Mesodermal cell (in vitro differentiated cells): Measurements from ENCODE around the gene ST7.

Experiments
- H3K27ac ChIP-seq: 2 replicates; pipeline ENCODE4 v1.7.0; 2013; ENCODE audit warnings: mild to moderate bottlenecking, low read depth, low read length, moderate library complexity; ENCODE audit not compliant: severe bottlenecking
- H3K36me3 ChIP-seq: 2 replicates; pipeline ENCODE4 v1.7.1; 2013; ENCODE audit warnings: mild to moderate bottlenecking, low read length, moderate library complexity; ENCODE audit not compliant: control insufficient read depth, insufficient read depth
- H3K4me1 ChIP-seq: one replicate; pipeline ENCODE4 v1.7.1; 2013; ENCODE audit warnings: mild to moderate bottlenecking, low read length; ENCODE audit not compliant: insufficient read depth, control insufficient read depth, poor library complexity, severe bottlenecking
- H3K4me3 ChIP-seq: 2 replicates; pipeline ENCODE4 v1.7.0; 2013; ENCODE audit warnings: low read length, control low read depth, mild to moderate bottlenecking; ENCODE audit not compliant: insufficient read depth, poor library complexity, severe bottlenecking; ENCODE audit errors: extremely low read depth
- H3K9me3 ChIP-seq: 2 replicates; pipeline ENCODE4 v1.7.1; 2013; ENCODE audit warnings: mild to moderate bottlenecking, low read length, moderate library complexity; ENCODE audit not compliant: control insufficient read depth
- WGBS, 2 experiments: methylation state at CpG; one replicate each; pipeline ENCODE4 v1.1.5; 2013; ENCODE audit warnings: missing lambda C conversion rate in 2 of 2; ENCODE audit not compliant: insufficient coverage in 2 of 2; 5-methylcytosine and 5-hydroxymethylcytosine counted together

The ST7 gene

GRCh38 chr7:117203205-117203604, 249.9 kb downstream of the ST7 start:
- no CpG with 5 or more reads among the region's 1 CpG for WGBS, 2 experiments
- Histone ChIP-seq H3K36me3 (no peaks in the 10 kb centered on the region), H3K27ac (no peak overlapping the region), H3K4me3 (no peak overlapping the region), H3K4me1 (no peaks in the 10 kb centered on the region), H3K9me3 (no peaks in the 10 kb centered on the region)

- 86 to 100% methylated on average over 1 to 2 of the region's 2 CpGs for WGBS, 2 experiments
- Histone ChIP-seq H3K4me1 (no peaks in the 10 kb centered on the region), H3K27ac (no peak overlapping the region), H3K9me3 (no peaks in the 10 kb centered on the region), H3K4me3 (no peak overlapping the region), H3K36me3 (no peaks in the 10 kb centered on the region)
These were observed 252.6 kb downstream of the ST7 start for GRCh38 chr7:117205873-117206272.

GRCh38 chr7:117208257-117208656, 255.0 kb downstream of the ST7 start:
- WGBS, 2 experiments: 90 to 92% methylated on average over 4 of the region's 4 CpGs
- Histone ChIP-seq H3K27ac (no peak overlapping the region), H3K9me3 (no peaks in the 10 kb centered on the region), H3K36me3 (no peaks in the 10 kb centered on the region), H3K4me3 (no peak overlapping the region), H3K4me1 (no peaks in the 10 kb centered on the region)

- WGBS, 2 experiments: 94 to 97% methylated on average over 3 to 4 of the region's 4 CpGs
- H3K4me1 ChIP-seq: no peaks in the 10 kb centered on the region
These were observed 257.1 kb downstream of the ST7 start for GRCh38 chr7:117210397-117210796.

GRCh38 chr7:117210908-117211307, 257.6 kb downstream of the ST7 start:
- H3K4me3 ChIP-seq: no peak overlapping the region
- no CpG with 5 or more reads among the region's 3 CpGs for WGBS, 2 experiments
- no peak overlapping the region for H3K27ac ChIP-seq
- no peaks in the 10 kb centered on the region for H3K9me3 ChIP-seq
- H3K4me1 ChIP-seq: no peaks in the 10 kb centered on the region
- no peaks in the 10 kb centered on the region for H3K36me3 ChIP-seq

More at GRCh38 chr7:117210397-117210796, 257.1 kb downstream of the ST7 start:
- Histone ChIP-seq H3K4me3 (no peak overlapping the region), H3K27ac (no peak overlapping the region), H3K9me3 (no peaks in the 10 kb centered on the region), H3K36me3 (no peaks in the 10 kb centered on the region)

- H3K27ac ChIP-seq: no peak overlapping the region
- no peaks in the 10 kb centered on the region for H3K9me3 ChIP-seq
- H3K36me3 ChIP-seq: no peaks in the 10 kb centered on the region
- H3K4me3 ChIP-seq: no peak overlapping the region
- no peaks in the 10 kb centered on the region for H3K4me1 ChIP-seq
These were observed 258.3 kb downstream of the ST7 start for GRCh38 chr7:117211614-117212013.

GRCh38 chr7:117212969-117213877, 259.9 kb downstream of the ST7 start:
- no peaks in the 10 kb centered on the region for H3K36me3 ChIP-seq
- H3K4me3 ChIP-seq: no peak overlapping the region
- WGBS, 2 experiments: 33 to 58% methylated on average over 1 to 2 of the region's 5 CpGs
- no peaks in the 10 kb centered on the region for H3K4me1 ChIP-seq
- H3K9me3 ChIP-seq: no peaks in the 10 kb centered on the region
- H3K27ac ChIP-seq: no peak overlapping the region

- no peaks in the 10 kb centered on the region for H3K4me1 ChIP-seq
- no peak overlapping the region for H3K27ac ChIP-seq
- H3K9me3 ChIP-seq: no peaks in the 10 kb centered on the region
- no peaks in the 10 kb centered on the region for H3K36me3 ChIP-seq
- H3K4me3 ChIP-seq: no peak overlapping the region
- 100% methylated on average over 1 of the region's 1 CpG; no CpG with 5 or more reads in 1 of the 2 experiments for WGBS, 2 experiments
These were observed 262.7 kb downstream of the ST7 start for GRCh38 chr7:117216010-117216409.

GRCh38 chr7:117216436-117217069, 263.3 kb downstream of the ST7 start:
- WGBS, 2 experiments: 100% methylated on average over 1 of the region's 5 CpGs; no CpG with 5 or more reads in 1 of the 2 experiments
- Histone ChIP-seq H3K9me3 (no peaks in the 10 kb centered on the region), H3K4me1 (no peaks in the 10 kb centered on the region), H3K36me3 (no peaks in the 10 kb centered on the region), H3K4me3 (no peak overlapping the region), H3K27ac (no peak overlapping the region)

- no peak overlapping the region for H3K27ac ChIP-seq
- peaks cover 7% of the 10 kb centered on the region for H3K36me3 ChIP-seq
- H3K4me3 ChIP-seq: no peak overlapping the region
- WGBS, 2 experiments: 96 to 100% methylated on average over 3 of the region's 6 CpGs
- no peaks in the 10 kb centered on the region for H3K4me1 ChIP-seq
- H3K9me3 ChIP-seq: no peaks in the 10 kb centered on the region
These were observed 264.1 kb downstream of the ST7 start for GRCh38 chr7:117217106-117218035.
